ENCODE results near the gene SNX3.

Gene SNX3

DNA sequence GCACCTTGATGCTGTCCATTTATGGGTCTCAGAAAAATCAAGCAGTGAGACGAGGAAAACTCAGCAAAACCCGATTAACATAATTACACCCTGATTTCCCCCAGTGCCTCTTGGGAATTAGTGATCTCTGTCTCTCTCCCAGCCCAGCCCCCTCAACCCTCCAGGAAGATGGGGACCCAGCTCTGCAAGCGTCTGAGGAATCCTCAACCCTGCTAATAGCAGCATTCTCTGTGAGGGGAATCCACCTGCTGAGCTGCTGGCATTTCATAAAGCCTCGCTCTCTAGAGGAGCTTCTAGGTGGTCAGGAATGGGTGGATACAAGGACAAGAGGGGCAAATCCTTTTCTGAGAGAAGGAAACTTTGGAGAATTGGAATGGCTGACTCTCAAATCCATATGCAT lies 81.1 kb downstream of the SNX3 start:
- Mint-ChIP-seq H3K27ac (no peak overlapping the region), H3K9me3 (no peaks in the 10 kb centered on the region), H3K36me3 (ENCODE audit: low read depth) (no peaks in the 10 kb centered on the region), H3K4me3 (no peak overlapping the region), H3K4me1 (ENCODE audit: low read depth) (peaks cover 3% of the 10 kb centered on the region), H3K27me3 (ENCODE audit: low read depth) (peaks cover 75% of the 10 kb centered on the region)
- no peak for DNase-seq (ENCODE audit: low spot score)

DNA sequence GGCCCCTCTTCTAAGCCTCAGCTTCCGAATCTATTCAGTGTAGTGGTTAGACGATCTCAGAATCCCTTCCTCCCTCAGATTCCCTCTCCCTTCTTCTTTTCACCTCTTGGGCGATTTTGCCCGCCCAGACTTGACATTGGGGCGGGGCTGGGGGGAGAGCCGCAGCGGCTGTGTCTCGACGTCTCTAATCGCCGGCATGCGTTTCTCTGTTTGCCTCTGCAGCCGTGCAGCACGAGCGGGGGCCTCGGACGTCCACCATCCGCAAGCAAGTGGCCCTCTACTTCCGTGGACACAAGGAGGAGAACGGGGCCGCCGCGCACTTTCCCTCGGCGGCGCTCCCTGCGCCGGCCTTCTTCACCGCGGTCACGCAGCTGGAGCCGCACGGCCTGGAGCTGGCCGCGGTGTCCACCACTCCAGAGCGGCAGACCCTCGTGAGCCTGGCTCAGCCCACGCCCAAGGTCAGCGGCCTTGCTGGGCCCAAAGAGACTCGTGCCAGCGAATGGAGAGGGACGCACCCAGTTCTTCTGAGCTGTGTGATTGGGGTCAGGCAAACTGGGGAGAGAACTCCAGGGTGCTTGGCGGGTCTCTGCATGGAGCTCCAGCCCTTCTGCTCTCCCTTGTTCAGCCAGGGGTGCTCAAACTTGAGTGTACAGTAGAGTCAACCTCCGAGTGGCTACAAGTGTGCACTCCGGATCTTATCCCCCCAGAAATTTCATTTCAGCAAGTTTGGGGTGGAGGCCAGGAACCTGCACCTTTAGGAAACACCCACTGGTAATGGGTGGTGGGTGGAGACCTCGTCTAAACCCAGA lies 84.4 kb downstream of the SNX3 start:
- H3K27me3 Mint-ChIP-seq (ENCODE audit: low read depth) = peaks cover 91% of the 10 kb centered on the region
- no peak overlapping the region for H3K27ac Mint-ChIP-seq
- peaks cover 3% of the 10 kb centered on the region for H3K4me1 Mint-ChIP-seq (ENCODE audit: low read depth)
- no peaks in the 10 kb centered on the region for H3K36me3 Mint-ChIP-seq (ENCODE audit: low read depth)
- H3K9me3 Mint-ChIP-seq = no peaks in the 10 kb centered on the region
- no peak for DNase-seq (ENCODE audit: low spot score)
- peak overlapping the region; percentile 62 for H3K4me3 Mint-ChIP-seq

DNA sequence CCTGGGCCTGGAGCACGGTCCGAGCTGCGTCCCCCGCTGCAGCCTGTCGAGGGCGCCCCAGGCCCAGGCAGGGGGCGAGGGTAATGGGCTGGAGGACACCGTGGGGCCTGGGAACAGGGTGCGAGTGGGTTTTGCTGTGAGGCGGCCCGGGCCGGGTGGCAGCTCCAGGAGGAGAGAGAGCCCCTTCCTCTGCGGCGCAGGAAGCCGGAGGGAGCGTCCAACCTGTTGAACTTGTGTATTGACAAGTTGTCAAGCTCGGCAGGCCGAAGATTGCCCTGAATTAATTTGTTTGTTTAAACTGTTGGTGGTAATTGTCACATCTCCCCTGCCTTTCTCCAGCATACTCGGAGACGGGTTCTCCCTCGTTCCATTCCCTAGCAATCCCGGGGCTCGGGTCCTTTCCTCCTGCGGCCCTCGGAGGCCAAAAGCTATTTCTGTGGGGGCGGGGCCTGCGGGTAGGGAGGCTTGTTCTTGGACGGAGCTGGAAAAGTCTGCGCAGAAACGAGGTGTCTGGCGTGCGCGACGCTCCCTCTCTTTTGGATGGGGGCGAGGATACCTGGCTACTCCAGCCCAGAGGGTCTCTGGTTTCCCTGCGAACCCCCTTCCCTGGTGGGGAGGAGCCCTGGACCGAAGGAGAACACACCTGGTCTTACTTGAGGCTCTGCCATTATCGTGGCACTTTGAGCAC lies 85.1 kb downstream of the SNX3 start:
- H3K36me3 Mint-ChIP-seq (ENCODE audit: low read depth) = no peaks in the 10 kb centered on the region
- H3K4me1 Mint-ChIP-seq (ENCODE audit: low read depth) = peaks cover 3% of the 10 kb centered on the region
- no peak overlapping the region for H3K27ac Mint-ChIP-seq
- H3K4me3 Mint-ChIP-seq = peak overlapping the region; percentile 26
- H3K27me3 Mint-ChIP-seq (ENCODE audit: low read depth) = peaks cover 92% of the 10 kb centered on the region
- no peak for DNase-seq (ENCODE audit: low spot score)
- H3K9me3 Mint-ChIP-seq = no peaks in the 10 kb centered on the region

DNA sequence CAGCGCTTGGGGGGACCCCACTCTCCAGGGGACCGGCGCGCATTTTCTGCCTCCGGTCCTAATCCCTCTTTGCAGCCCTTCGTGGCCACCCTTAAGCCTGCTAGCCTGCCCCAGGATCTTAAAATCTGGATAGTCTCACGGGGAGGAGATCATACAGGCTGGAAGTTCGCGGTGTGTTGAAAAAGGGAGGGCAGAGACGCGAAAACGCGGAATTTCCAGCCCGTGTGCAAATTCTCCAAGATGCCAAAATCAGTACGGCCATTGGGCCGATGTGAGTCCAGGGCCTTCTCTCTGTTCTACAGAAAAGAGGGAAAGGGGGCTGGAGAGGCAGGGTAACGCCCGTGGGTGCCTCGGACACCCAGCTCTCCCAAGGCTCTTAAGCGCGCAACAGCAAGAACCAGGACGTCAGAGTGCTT lies 85.7 kb downstream of the SNX3 start:
- H3K36me3 Mint-ChIP-seq (ENCODE audit: low read depth) = no peaks in the 10 kb centered on the region
- H3K4me3 Mint-ChIP-seq = peak overlapping the region; percentile 9
- no peak for DNase-seq (ENCODE audit: low spot score)
- peaks cover 92% of the 10 kb centered on the region for H3K27me3 Mint-ChIP-seq (ENCODE audit: low read depth)
- H3K9me3 Mint-ChIP-seq = no peaks in the 10 kb centered on the region
- no peak overlapping the region for H3K27ac Mint-ChIP-seq
- peaks cover 3% of the 10 kb centered on the region for H3K4me1 Mint-ChIP-seq (ENCODE audit: low read depth)

DNA sequence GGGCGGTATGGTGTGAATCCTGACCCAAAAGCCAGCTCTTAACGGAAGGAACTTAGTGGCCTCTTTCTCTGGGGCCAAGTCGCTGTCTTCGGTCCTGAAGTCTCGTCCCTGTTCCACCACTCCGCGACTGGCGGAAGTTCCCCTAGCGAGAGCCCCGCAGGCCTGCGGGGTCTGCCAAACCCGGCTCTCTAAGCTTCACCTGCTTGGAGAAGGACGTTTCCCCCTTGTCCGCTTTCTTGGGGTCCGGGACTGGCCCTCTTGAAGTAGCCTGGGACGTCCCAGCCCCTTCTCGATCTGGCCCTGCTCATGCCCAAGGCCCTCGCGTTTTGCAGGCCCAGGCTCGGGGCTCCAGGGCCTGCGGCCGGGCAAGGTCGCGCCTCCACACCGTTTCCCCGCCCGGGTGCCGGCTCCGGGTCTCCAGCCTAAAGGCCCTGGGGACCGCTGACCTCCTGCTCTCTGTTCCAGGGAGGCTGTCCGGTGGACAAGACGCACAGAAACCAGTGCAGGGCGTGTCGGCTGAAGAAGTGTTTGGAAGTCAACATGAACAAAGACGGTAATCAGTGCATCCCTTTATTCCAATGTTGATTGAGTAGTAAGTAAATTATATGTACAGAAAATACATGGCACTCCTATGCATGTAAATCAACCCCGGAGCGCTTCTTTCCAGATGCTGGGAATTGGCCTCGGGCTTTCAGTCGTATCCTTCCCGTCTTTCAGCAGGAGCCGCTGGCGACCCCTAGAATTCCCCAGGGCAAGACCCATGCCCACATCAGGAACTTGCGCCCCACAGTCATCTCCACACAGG lies 86.3 kb downstream of the SNX3 start:
- no peak overlapping the region for H3K4me3 Mint-ChIP-seq
- peaks cover 92% of the 10 kb centered on the region for H3K27me3 Mint-ChIP-seq (ENCODE audit: low read depth)
- H3K4me1 Mint-ChIP-seq (ENCODE audit: low read depth) = peaks cover 3% of the 10 kb centered on the region
- DNase-seq (ENCODE audit: low spot score) = no peak
- H3K27ac Mint-ChIP-seq = no peak overlapping the region
- no peaks in the 10 kb centered on the region for H3K36me3 Mint-ChIP-seq (ENCODE audit: low read depth)
- no peaks in the 10 kb centered on the region for H3K9me3 Mint-ChIP-seq

DNA sequence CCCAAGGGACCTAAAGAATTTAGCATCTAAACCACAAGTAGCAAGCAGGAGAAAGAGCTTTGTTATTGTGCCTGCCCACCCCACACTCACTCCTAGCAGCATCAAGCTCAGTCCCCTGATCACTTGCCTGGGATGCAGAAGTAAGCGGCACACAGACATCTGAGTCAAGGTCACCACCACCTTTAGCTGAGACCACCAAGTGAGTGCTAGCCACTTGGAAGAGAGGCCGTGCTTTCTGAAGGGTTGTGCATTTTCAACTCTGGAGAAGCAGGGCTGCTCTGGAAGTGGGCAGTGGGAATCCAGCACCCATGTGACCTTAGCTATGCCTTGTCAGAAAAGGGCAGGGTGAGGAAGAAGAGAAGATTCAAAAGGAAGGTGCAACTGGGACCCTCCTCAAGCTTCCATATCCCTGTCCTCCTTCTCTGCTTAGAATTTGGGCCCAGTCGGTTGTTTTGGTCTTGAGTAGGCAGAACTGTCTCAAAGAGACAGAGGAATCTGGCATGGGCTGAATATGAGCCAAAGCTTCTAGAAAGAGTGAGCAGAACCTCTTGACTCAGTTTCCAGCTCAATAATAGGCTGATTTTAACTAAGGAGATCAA lies 88.8 kb downstream of the SNX3 start:
- no peak overlapping the region for H3K27ac Mint-ChIP-seq
- H3K9me3 Mint-ChIP-seq = no peaks in the 10 kb centered on the region
- no peaks in the 10 kb centered on the region for H3K36me3 Mint-ChIP-seq (ENCODE audit: low read depth)
- peaks cover 14% of the 10 kb centered on the region for H3K4me1 Mint-ChIP-seq (ENCODE audit: low read depth)
- no peak for DNase-seq (ENCODE audit: low spot score)
- H3K4me3 Mint-ChIP-seq = no peak overlapping the region
- H3K27me3 Mint-ChIP-seq (ENCODE audit: low read depth) = peaks cover 89% of the 10 kb centered on the region

DNA sequence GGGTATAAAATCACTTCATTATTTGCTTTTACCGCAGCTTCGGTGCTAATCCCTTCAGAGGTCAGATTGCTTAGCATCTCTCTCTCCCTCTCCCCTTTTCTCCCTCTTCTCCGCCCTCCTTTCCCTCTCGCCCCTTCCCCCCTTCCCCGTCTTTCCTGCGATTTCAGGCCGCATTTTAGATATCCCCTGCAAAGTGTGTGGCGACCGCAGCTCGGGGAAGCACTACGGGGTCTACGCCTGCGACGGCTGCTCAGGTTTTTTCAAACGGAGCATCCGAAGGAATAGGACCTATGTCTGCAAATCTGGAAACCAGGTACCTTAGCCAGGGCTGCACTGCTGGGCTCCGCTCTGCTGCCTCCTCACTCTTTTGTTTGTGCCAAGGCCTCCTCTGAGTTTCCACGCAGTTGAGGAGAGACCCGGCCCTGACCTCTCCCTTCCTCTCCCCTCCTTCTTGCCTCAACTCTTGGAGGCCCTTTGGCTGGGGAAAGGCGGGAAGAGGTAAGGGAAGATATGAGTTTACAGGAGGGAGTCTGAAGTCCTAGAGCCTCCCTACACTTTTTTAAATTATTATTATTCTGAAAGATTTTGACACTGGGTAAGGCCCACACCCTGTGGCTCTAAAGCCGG lies 89.4 kb downstream of the SNX3 start:
- no peak for DNase-seq (ENCODE audit: low spot score)
- H3K4me3 Mint-ChIP-seq = no peak overlapping the region
- peak overlapping the region; percentile 57 for H3K27ac Mint-ChIP-seq
- H3K27me3 Mint-ChIP-seq (ENCODE audit: low read depth) = peaks cover 87% of the 10 kb centered on the region
- H3K4me1 Mint-ChIP-seq (ENCODE audit: low read depth) = peaks cover 15% of the 10 kb centered on the region
- H3K36me3 Mint-ChIP-seq (ENCODE audit: low read depth) = no peaks in the 10 kb centered on the region
- H3K9me3 Mint-ChIP-seq = no peaks in the 10 kb centered on the region

DNA sequence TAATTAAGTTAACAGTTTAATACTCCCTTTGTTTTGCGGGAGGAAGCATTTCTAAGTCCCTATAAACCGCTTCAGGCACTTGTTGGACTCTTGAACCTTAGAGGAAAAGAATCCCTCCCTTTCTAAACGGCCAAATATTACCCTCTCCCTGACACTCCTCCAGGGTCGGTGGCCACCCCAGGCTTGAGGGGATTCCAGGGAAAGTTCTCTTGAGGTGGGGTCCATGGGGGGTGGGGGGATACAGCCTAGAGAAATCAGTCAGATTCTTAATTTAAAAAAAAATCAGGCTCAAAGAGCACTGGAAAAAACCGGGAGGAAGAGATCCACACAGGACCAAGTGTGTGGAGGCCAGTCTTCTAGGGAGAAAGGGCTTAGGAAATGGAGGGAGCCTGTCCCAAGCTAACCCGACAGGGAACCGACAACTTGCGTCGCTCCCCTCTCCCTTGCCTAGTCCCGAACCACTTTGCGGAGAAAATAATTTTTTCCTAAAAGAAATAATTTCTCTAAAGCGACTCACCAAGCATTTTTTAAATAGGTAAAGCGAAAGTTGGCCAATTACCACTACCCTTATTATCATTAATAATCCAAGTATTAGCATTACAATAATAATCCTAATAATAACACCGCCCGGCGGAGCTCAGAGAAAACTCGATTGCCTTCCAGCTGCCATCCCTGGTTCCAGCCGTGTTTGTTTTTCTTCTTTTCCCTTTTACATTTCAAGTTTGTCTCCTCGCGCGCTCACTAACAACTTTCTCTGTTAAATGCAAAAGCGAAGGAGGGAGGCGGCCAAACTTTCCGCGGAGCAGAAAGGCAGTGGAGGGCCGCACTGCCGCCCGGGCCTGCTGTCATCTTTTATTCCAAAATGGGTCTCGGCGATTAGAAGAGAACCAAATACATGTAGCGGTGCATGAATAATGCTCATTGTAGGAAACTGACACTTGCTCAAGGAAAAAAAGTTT lies 90.2 kb downstream of the SNX3 start:
- Mint-ChIP-seq H3K4me1 (ENCODE audit: low read depth) (peaks cover 13% of the 10 kb centered on the region), H3K4me3 (no peak overlapping the region), H3K27ac (peak overlapping the region; percentile 11), H3K27me3 (ENCODE audit: low read depth) (peaks cover 87% of the 10 kb centered on the region), H3K36me3 (ENCODE audit: low read depth) (peaks cover under 1% of the 10 kb centered on the region), H3K9me3 (no peaks in the 10 kb centered on the region)
- no peak for DNase-seq (ENCODE audit: low spot score)

DNA sequence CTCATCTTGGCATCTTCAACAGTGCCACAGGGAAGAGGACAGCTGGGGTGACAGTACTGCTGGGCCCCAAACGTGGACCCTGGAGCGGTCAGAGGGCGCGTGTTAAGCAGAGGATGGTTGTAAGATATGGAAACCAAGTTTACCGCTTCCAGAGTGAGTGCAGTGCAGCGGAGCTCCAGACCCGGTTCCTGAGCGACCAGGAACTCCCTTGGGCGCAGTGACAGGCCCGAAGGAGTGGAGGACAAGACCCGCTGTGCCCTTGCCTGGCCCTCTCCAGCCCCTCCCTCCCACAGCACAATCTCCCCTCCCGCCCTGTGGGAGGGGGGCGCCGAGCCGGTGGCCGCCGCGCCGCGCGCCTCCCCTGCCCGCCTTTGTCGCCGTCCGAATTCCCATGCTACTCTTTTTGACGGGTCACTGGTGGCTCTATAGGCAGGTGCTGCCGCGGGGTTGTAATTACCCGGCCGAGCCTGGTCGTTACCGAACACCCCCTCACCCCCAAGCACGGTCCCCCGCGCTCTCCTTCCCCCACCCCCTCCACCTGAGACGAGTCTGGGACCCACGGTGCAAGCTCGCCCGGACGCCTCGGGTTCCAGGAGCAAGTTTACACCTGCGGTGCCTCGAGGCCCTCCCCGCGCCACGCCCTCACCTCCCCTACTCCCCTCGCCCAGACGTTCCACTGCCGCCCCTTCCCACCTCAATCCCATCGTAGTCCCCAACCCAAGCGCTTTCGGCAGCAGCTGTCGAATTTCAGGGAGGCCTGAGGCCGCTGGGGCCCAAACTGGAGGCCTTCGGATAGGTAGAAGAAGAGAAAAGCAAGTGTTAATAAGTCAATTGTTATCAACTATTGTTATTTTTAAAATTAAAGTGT lies 91.1 kb downstream of the SNX3 start:
- Mint-ChIP-seq H3K9me3 (no peaks in the 10 kb centered on the region), H3K27me3 (ENCODE audit: low read depth) (peaks cover 87% of the 10 kb centered on the region), H3K36me3 (ENCODE audit: low read depth) (peaks cover 2% of the 10 kb centered on the region), H3K27ac (peak overlapping the region; percentile 36), H3K4me1 (ENCODE audit: low read depth) (peaks cover 14% of the 10 kb centered on the region), H3K4me3 (peak overlapping the region; percentile 34)
- DNase-seq (ENCODE audit: low spot score) = no peak

DNA sequence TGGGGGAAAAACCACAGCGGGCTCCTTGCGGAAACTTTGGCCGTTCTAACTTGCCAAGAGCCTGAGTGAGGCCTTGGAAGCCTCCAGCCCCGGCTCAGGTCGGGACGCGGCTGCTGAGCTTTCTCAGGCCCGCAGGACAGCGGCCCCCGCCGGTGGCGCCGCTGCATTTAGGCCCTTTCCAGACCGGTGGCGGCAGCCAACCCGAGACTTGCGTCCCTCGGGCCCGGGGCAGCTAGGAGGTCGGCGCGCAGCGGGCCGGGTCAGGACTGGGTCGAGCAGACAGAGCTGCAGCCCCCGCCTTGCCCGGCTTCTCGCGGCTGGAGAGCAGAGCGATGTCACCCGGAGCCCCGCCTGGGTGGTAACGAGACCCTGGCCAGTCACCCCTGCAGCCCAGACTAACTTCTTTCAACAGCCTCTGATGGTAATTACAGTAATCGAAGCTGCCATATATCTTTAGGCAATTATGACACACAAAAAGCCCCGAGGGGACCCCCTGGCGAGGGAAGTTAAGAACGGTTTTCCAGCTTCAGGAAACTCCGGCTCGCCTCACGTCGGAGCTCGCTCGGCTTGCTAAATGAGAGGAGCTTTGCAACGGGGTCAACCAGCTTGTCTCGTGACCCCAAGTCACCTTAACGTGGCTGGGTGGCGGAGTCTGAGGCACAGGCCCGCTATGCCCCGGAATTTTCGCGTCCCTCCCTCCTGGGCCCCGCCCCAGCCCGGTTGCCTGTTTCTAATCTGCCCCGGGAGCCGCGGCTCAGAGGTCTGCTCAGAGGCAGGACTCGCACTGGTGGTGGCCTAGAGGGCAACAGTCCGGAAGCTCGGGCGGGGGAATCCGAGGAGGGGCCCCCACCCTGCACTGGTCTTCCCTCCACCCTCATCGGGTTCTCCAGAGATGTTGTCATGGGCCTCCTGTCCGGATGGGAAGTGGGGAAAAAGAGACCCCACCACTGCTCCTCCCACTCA lies 92.1 kb downstream of the SNX3 start:
- DNase-seq (ENCODE audit: low spot score) = no peak
- peak overlapping the region; percentile 34 for H3K4me3 Mint-ChIP-seq

DNA sequence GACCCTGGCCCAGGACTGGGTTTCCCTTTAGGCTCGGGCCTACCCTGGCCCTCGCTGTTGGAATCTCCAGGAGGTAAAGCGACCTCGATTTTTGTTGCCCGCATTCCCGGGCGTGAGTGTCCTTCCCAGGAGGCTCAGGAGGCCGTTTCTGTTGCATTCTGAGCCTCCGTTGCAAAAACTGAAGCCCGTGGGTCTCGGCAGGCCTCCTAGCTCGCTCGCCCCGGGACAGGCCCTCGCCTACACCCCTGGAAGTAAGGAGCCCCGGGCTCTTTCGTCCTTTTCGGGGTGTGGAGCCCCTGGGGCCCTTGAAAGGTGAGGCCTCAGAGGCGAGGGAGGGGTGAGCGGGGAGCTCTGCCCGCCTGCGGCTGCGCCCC lies 92.8 kb downstream of the SNX3 start:
- DNase-seq (ENCODE audit: low spot score) = no peak
- Mint-ChIP-seq H3K4me3 (no peak overlapping the region), H3K9me3 (no peaks in the 10 kb centered on the region), H3K36me3 (ENCODE audit: low read depth) (peaks cover 4% of the 10 kb centered on the region), H3K27me3 (ENCODE audit: low read depth) (peaks cover 90% of the 10 kb centered on the region), H3K27ac (peak overlapping the region; percentile 45), H3K4me1 (ENCODE audit: low read depth) (peaks cover 18% of the 10 kb centered on the region)

More for the DNA sequence above, 92.1 kb downstream of the SNX3 start:
- Mint-ChIP-seq H3K4me1 (ENCODE audit: low read depth) (peaks cover 15% of the 10 kb centered on the region), H3K27ac (peak overlapping the region; percentile 36), H3K9me3 (no peaks in the 10 kb centered on the region), H3K36me3 (ENCODE audit: low read depth) (peaks cover 3% of the 10 kb centered on the region), H3K27me3 (ENCODE audit: low read depth) (peaks cover 87% of the 10 kb centered on the region)
